Lung microvascular endothelial cell (primary cell): Measurements from ENCODE around the gene CD7. TPM values are rescaled to one million over a fixed set of nuclear protein-coding genes. Genes with fewer than 3 reads are reported as not detected.

Experiments used
- DNase-seq, 2 donors: peaks; one replicate each; pipeline versions ENCODE4 v3.0.0 to v3.0.0-alpha.2; 2010; ENCODE audit warnings: low read depth in 2 of 2
- total RNA-seq: library from RNA; depleted of rRNA; stranded (reverse); fragments of >200 nt; gene quantifications from 2 replicates; pipeline ENCODE4 v1.2.1, GENCODE V29; 2014

The CD7 gene
- total RNA-seq, 1 donor from 2014 or later = under 0.01 TPM

- DNase-seq = no peak
Measured at GRCh38 chr17:82314727-82315605, 2.4 kb downstream of the CD7 start.

- DNase-seq = no peak
Measured at GRCh38 chr17:82314012-82314726, 3.2 kb downstream of the CD7 start.

- no peak for DNase-seq
Measured at GRCh38 chr17:82313195-82314011, 4.0 kb downstream of the CD7 start.

GRCh38 chr17:82311971-82312370 is 5.4 kb downstream of the CD7 start:
- DNase-seq = no peak

GRCh38 chr17:82310877-82311276 is 6.5 kb downstream of the CD7 start:
- DNase-seq = no peak

- DNase-seq = no peak
Measured at GRCh38 chr17:82309656-82310570, 7.5 kb downstream of the CD7 start.

- DNase-seq = no peak
Measured at GRCh38 chr17:82305727-82306300, 11.6 kb downstream of the CD7 start.

GRCh38 chr17:82304826-82305726 is 12.3 kb downstream of the CD7 start:
- DNase-seq = no peak

GRCh38 chr17:82303944-82304808 is 13.2 kb downstream of the CD7 start:
- no peak for DNase-seq

GRCh38 chr17:82302991-82303943 is 14.1 kb downstream of the CD7 start:
- DNase-seq = no peak

GRCh38 chr17:82302568-82302963 is 14.8 kb downstream of the CD7 start:
- DNase-seq = no peak

- no peak for DNase-seq
Measured at GRCh38 chr17:82301916-82302567, 15.4 kb downstream of the CD7 start.

- DNase-seq = no peak
Measured at GRCh38 chr17:82301300-82301915, 16.0 kb downstream of the CD7 start.

- DNase-seq = peak; percentile 61 to 79
Measured at GRCh38 chr17:82300707-82301270, 16.6 kb downstream of the CD7 start.

GRCh38 chr17:82300228-82300627 is 17.2 kb downstream of the CD7 start:
- DNase-seq = no peak

- DNase-seq = no peak
Measured at GRCh38 chr17:82299452-82299851, 18.0 kb downstream of the CD7 start.
